SK-N-SH (cell line): ENCODE results near the gene THADA. TPM values are rescaled to one million over a fixed set of nuclear protein-coding genes. Genes with fewer than 3 reads are reported as not detected.

Experiments used
- CTCF ChIA-PET: fragments of 300-600, 350-600 bp; formaldehyde crosslinking; extraction: SDS; loops from one replicate; lab custom pipeline; 2021; lab: Yijun Ruan, JAX
- POLR2A ChIA-PET: fragments of 350-600 bp; sonication (Branson Sonifier 250); formaldehyde crosslinking; extraction: SDS; loops from one replicate; lab custom pipeline; 2020; ENCODE audit warnings: antibody characterized with exemption, inconsistent platforms; lab: Yijun Ruan, JAX
- DNase-seq: peaks from one replicate; pipeline ENCODE4 v3.0.0; 2012
- H2AFZ ChIP-seq: fragments of 200-600 bp; sonication (generic); 2 replicates; pipeline ENCODE4 v1.8.1; 2016; ENCODE audit warnings: antibody characterized with exemption, mild to moderate bottlenecking, low read depth
- H3F3A ChIP-seq: fragments of 200-600 bp; sonication (generic); replicated peaks from 2 replicates; pipeline ENCODE3; 2016; ENCODE audit warnings: antibody characterized with exemption, mild to moderate bottlenecking; ENCODE audit not compliant: insufficient read depth
- H3K27ac ChIP-seq, 2 experiments: fragments of 200-500 bp in 1 of 2; fragments of 200-600 bp in 1 of 2; sonication (Bioruptor generic) in 1 of 2; sonication (generic), shearing (Covaris generic) in 1 of 2; 2 replicates each; pipeline versions ENCODE4 v1.5.1 to v1.6.1; 2014 to 2016; ENCODE audit warnings: low read depth in 2 of 2, inconsistent platforms in 1 of 2, low read length in 1 of 2, mild to moderate bottlenecking in 1 of 2, mixed read lengths in 1 of 2
- H3K27me3 ChIP-seq: fragments of 200-600 bp; sonication (generic), shearing (Covaris generic); 2 replicates; pipeline ENCODE4 v1.6.1; 2016; ENCODE audit warnings: mixed run types; ENCODE audit not compliant: insufficient read depth
- H3K36me3 ChIP-seq, 2 experiments: fragments of 200-500 bp in 1 of 2; fragments of 200-600 bp in 1 of 2; sonication (Bioruptor generic) in 1 of 2; sonication (generic) in 1 of 2; replicated peaks in 1 of 2; 2 replicates each; pipeline versions ENCODE3 to v1.5.1; 2014 to 2016; ENCODE audit warnings: low read length in 1 of 2, mild to moderate bottlenecking in 1 of 2; ENCODE audit not compliant: insufficient read depth in 2 of 2, control insufficient read depth in 1 of 2
- H3K4me1 ChIP-seq, 2 experiments: fragments of 200-500 bp in 1 of 2; fragments of 200-600 bp in 1 of 2; sonication (Bioruptor generic) in 1 of 2; sonication (generic), shearing (Covaris generic) in 1 of 2; 2 replicates each; pipeline versions ENCODE4 v1.5.1 to v1.6.1; 2014 to 2016; ENCODE audit warnings: low read depth in 1 of 2, low read length in 1 of 2, mixed run types in 1 of 2; ENCODE audit not compliant: insufficient read depth in 2 of 2, control insufficient read depth in 1 of 2
- H3K4me2 ChIP-seq: fragments of 200-600 bp; sonication (generic), shearing (Covaris generic); 2 replicates; pipeline ENCODE4 v1.6.1; 2017; ENCODE audit warnings: mixed run types
- H3K4me3 ChIP-seq, 2 experiments: fragments of 200-500 bp in 1 of 2; fragments of 200-600 bp in 1 of 2; sonication (Bioruptor generic) in 1 of 2; sonication (generic), shearing (Covaris generic) in 1 of 2; 2 replicates each; pipeline versions ENCODE4 v1.5.1 to v1.8.1; 2014 to 2016; ENCODE audit warnings: low read depth in 2 of 2, inconsistent platforms in 1 of 2, low read length in 1 of 2, mild to moderate bottlenecking in 1 of 2, mixed read lengths in 1 of 2, moderate library complexity in 1 of 2
- H3K79me2 ChIP-seq: fragments of 200-600 bp; sonication (generic); 2 replicates; pipeline ENCODE4 v1.8.1; 2017; ENCODE audit warnings: mild to moderate bottlenecking; ENCODE audit not compliant: insufficient read depth
- H3K9ac ChIP-seq: fragments of 200-600 bp; sonication (generic); 2 replicates; pipeline ENCODE4 v1.6.1; 2017; ENCODE audit warnings: mixed run types
- H3K9me2 ChIP-seq: fragments of 200-600 bp; sonication (generic); 2 replicates; pipeline ENCODE4 v1.6.1; 2017; ENCODE audit warnings: mixed run types
- H3K9me3 ChIP-seq: fragments of 200-600 bp; sonication (generic); 2 replicates; pipeline ENCODE4 v1.6.1; 2017; ENCODE audit warnings: mixed run types, mild to moderate bottlenecking, moderate library complexity
- H4K20me1 ChIP-seq: fragments of 200-600 bp; sonication (generic); 2 replicates; pipeline ENCODE4 v1.6.1; 2017; ENCODE audit warnings: mild to moderate bottlenecking, mixed run types; ENCODE audit not compliant: insufficient read depth
- EZH2phosphoT487 ChIP-seq: fragments of 200-600 bp; sonication (generic); IDR thresholded peaks from 2 replicates; pipeline ENCODE4 v1.6.1; 2017; ENCODE audit warnings: low read depth, mixed run types, mild to moderate bottlenecking, antibody characterized with exemption, moderate library complexity, borderline replicate concordance
- GABPA ChIP-seq: IDR thresholded peaks from 2 replicates; pipeline ENCODE4 v1.4.0; 2012; ENCODE audit warnings: low read depth, mild to moderate bottlenecking
- NFIC ChIP-seq: IDR thresholded peaks from 2 replicates; pipeline ENCODE4 v1.4.0; 2012; ENCODE audit warnings: borderline replicate concordance
- NRF1 ChIP-seq: IDR thresholded peaks from 2 replicates; pipeline ENCODE4 v1.6.1; 2012; ENCODE audit warnings: low read depth, mild to moderate bottlenecking, low read length
- RAD21 ChIP-seq: IDR thresholded peaks from 2 replicates; pipeline ENCODE4 v1.6.1; 2012; ENCODE audit warnings: mild to moderate bottlenecking, low read length
- RCOR1 ChIP-seq: fragments of 150-350 bp; IDR thresholded peaks from 2 replicates; pipeline ENCODE4 v1.6.1; 2017; ENCODE audit warnings: antibody characterized with exemption, low read length
- TAF1 ChIP-seq: IDR thresholded peaks from 2 replicates; pipeline ENCODE4 v1.6.1; 2012; ENCODE audit warnings: low read depth, mild to moderate bottlenecking, low read length, moderate library complexity, borderline replicate concordance
- TEAD4 ChIP-seq: IDR thresholded peaks from 2 replicates; pipeline ENCODE4 v1.4.0; 2012; ENCODE audit warnings: mild to moderate bottlenecking, borderline replicate concordance; ENCODE audit not compliant: insufficient read depth
- YY1 ChIP-seq: IDR thresholded peaks from 2 replicates; pipeline ENCODE4 v1.4.0; 2012; ENCODE audit warnings: low read depth, mild to moderate bottlenecking
- WGBS: methylation state at CpG from one replicate; pipeline ENCODE4 v1.1.6; 2017; ENCODE audit warnings: low lambda C conversion rate; 5-methylcytosine and 5-hydroxymethylcytosine counted together
- polyA plus RNA-seq, 3 experiments: library from polyadenylated mRNA; depleted of rRNA; stranded (reverse); fragments of >200 nt; gene quantifications; 2 replicates each; pipeline ENCODE4 v1.2.3, GENCODE V29; 2012
- TF ChIP-seq, protein P1 (sequence below): fragments of 150-350 bp; IDR thresholded peaks from 2 replicates; pipeline ENCODE4 v1.6.1; 2016; ENCODE audit warnings: mild to moderate bottlenecking, low read depth, low read length
- TF ChIP-seq, protein P2 (sequence below): IDR thresholded peaks from 2 replicates; pipeline ENCODE4 v1.6.1; 2012; ENCODE audit warnings: mild to moderate bottlenecking, low read depth, low read length, moderate library complexity

Gene THADA
- polyA plus RNA-seq, 1 of the 3 experiments (the other 2 are of a cell fraction) = 25.6 TPM

DNA sequence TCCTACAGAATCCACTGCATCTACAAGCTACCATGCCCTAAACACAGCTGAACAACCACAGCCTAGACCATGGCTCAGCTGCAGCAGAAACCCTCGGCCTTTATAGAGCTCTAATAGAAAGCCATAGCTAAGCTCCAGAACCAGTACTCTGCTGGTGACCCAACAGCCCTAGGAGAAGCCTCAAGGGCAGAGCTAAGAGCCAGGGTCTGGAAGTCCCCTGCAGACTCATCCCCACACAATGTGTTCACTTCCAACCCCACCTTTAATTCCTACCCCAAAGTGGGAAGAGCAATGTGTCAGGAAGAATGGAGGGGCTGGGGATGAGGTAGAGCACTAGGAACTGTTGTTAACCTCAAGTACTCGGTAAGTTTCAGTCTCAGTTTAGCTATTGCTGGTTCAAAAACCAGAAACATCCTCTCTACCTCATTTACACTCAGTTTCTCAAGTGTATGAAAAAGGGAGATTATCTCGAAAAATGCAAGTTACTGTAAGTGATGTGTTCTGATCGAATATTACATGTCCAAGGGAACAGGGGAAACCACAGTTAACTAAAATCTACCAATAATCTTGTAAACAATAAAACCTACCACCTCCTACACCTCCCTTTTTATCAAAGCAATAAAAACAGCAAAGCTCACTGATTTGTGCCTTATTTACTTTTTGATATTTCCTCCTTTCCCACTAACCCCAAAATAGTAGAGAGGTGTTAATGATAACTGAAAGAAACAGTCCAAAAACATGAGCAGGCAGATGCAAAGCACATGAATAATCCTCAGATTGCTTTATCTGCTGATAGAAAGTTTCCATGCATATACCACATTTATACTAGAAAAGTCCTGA is 36.2 kb downstream of the THADA start:
- Histone ChIP-seq H3K79me2 (no peaks in the 10 kb centered on the region), H3K9ac (no peak overlapping the region), H3K4me3 (no peak overlapping the region), H3F3A (no peaks in the 10 kb centered on the region), H4K20me1 (no peaks in the 10 kb centered on the region), H2AFZ (no peak overlapping the region), H3K36me3 (peaks cover 76 to 91% of the 10 kb centered on the region in 2 experiments), H3K9me2 (no peaks in the 10 kb centered on the region), H3K9me3 (no peaks in the 10 kb centered on the region), H3K4me2 (no peak overlapping the region), H3K4me1 (no peaks in the 10 kb centered on the region), H3K27me3 (no peaks in the 10 kb centered on the region), H3K27ac (no peak overlapping the region)
- CTCF ChIA-PET = interaction anchor here (0.7 to 2.7 kb wide), 11 partner anchors 10 to 732 kb away, joined by 3 to 21 read pairs (median 3); partner anchors contain the start of gene ZFP36L2
- DNase-seq = no peak
- 98% methylated on average over 4 of the region's 4 CpGs for WGBS
- POLR2A ChIA-PET = no interaction called here
- TF ChIP-seq TAF1 = no peak
- no peak for TF ChIP-seq EZH2phosphoT487
- no peak for TF ChIP-seq NRF1
- TF ChIP-seq, protein P1, sequence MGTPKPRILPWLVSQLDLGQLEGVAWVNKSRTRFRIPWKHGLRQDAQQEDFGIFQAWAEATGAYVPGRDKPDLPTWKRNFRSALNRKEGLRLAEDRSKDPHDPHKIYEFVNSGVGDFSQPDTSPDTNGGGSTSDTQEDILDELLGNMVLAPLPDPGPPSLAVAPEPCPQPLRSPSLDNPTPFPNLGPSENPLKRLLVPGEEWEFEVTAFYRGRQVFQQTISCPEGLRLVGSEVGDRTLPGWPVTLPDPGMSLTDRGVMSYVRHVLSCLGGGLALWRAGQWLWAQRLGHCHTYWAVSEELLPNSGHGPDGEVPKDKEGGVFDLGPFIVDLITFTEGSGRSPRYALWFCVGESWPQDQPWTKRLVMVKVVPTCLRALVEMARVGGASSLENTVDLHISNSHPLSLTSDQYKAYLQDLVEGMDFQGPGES = no peak
- TF ChIP-seq GABPA = no peak
- TF ChIP-seq, protein P2, sequence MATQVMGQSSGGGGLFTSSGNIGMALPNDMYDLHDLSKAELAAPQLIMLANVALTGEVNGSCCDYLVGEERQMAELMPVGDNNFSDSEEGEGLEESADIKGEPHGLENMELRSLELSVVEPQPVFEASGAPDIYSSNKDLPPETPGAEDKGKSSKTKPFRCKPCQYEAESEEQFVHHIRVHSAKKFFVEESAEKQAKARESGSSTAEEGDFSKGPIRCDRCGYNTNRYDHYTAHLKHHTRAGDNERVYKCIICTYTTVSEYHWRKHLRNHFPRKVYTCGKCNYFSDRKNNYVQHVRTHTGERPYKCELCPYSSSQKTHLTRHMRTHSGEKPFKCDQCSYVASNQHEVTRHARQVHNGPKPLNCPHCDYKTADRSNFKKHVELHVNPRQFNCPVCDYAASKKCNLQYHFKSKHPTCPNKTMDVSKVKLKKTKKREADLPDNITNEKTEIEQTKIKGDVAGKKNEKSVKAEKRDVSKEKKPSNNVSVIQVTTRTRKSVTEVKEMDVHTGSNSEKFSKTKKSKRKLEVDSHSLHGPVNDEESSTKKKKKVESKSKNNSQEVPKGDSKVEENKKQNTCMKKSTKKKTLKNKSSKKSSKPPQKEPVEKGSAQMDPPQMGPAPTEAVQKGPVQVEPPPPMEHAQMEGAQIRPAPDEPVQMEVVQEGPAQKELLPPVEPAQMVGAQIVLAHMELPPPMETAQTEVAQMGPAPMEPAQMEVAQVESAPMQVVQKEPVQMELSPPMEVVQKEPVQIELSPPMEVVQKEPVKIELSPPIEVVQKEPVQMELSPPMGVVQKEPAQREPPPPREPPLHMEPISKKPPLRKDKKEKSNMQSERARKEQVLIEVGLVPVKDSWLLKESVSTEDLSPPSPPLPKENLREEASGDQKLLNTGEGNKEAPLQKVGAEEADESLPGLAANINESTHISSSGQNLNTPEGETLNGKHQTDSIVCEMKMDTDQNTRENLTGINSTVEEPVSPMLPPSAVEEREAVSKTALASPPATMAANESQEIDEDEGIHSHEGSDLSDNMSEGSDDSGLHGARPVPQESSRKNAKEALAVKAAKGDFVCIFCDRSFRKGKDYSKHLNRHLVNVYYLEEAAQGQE = no peak
- TF ChIP-seq RCOR1 = no peak
- TF ChIP-seq RAD21 = no peak
- TF ChIP-seq YY1 = no peak
- TF ChIP-seq TEAD4 = no peak

DNA sequence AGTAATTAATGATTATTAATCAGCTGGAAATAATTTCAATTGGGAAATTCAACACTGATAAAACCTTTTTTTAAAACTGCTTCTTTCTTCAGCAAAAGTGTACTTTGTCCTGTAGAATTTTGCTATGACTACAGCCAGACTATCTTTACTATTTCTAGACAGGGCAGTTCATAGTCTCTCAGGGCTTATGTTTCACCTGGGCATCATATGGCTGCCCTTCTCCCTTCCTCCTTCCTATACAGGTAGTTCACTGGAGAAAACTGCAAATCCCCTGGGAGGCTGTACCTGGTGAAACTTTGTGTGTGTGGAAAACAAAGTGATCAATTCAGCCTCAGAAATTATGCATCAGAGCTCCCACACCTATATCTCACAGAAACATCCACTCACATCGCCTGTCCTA is 38.6 kb downstream of the THADA start:
- POLR2A ChIA-PET = no interaction called here
- Histone ChIP-seq H2AFZ (no peak overlapping the region), H3K9me2 (no peaks in the 10 kb centered on the region), H3K4me2 (no peak overlapping the region), H3K27ac (no peak overlapping the region), H3K27me3 (no peaks in the 10 kb centered on the region), H3K4me1 (no peaks in the 10 kb centered on the region), H3K79me2 (no peaks in the 10 kb centered on the region), H3F3A (no peaks in the 10 kb centered on the region), H3K36me3 (peaks cover 81 to 90% of the 10 kb centered on the region in 2 experiments), H3K9ac (no peak overlapping the region), H4K20me1 (no peaks in the 10 kb centered on the region), H3K4me3 (no peak overlapping the region), H3K9me3 (no peaks in the 10 kb centered on the region)
- no peak for DNase-seq
- no peak for TF ChIP-seq NFIC
- TF ChIP-seq, protein P2 = no peak
- WGBS = 100% methylated on average over 1 of the region's 1 CpG
- CTCF ChIA-PET = interaction anchor here (0.7 to 3.6 kb wide), 10 partner anchors 11 to 729 kb away, joined by 3 to 24 read pairs (median 4); no protein-coding TSS in a partner anchor
